Measurements from ENCODE around the gene EMP3. TPM values are rescaled to one million over a fixed set of nuclear protein-coding genes. Genes with fewer than 3 reads are reported as not detected.
"Not testable (repeated sequence)": the region's sequence is repeated elsewhere in the genome, so short reads cannot be mapped to it uniquely, and the experiment has no call there.

The EMP3 gene
- total RNA-seq, 4 donors from 2014 or later, result 48.6 to 173 (median 58.9) TPM

DNA sequence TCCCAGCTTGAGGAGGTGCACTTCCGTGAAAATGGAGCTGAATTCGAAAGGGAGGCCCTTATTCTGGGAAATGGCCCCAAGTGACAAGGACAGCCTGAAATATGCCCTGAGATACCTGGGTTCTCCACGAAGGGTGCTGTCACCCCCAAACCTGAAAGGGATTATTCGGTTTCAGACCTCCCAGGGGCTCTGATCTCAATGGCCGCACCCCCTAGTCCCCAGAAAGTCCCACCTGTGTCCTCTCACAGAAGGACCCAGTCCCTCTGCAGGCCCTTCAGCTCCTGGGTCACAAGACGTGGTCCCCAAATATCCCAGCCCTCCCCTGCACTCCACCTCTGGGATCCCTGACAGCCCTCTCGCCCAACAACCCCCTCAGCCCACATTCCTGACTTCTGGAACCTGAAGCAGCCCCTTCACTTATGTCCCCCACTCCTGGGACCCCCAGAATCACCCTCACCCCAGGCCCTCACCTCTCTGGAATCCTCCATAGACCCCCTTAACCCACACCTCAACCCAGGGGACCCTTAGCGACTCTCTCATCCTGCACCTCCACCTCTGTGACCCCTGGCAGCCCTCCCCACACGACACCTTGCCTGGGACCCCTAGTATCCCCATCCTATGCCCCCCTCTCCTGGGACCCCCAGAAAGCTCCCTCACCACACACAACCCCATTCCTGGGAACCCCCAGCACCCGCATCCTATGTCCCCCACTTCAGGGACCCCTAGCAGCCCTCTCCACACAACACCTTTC lies 39.4 kb downstream of the EMP3 start:
- DNase-seq (ENCODE audit: low spot score), result no peak
- ATAC-seq (ENCODE audit: low FRiP score), result no peak
- no peak for TF ChIP-seq CTCF (IDR thresholded peaks at IDR 0.05)

DNA sequence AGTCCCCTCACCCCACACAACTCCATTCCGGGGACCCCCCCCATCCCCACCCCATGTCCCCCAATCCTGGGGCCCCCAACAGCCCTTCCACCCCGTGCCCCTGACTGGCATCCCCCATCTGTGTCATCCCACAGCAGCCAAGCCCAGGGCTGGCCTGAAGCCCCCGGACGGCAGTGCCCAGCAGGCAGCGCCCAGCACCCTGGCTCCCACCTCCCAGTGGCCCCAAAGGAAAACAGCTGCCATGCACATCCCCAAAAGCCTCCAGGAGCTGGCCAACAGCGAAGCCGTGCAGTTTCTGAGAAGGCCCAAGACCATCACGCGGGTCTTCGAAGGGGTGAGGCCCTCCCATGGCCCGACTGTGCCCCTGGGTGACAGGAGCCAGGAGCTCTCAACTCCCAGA lies 40.2 kb downstream of the EMP3 start:
- DNase-seq (ENCODE audit: low spot score) (no peak), ATAC-seq (ENCODE audit: low FRiP score) (no peak)
- no peak for TF ChIP-seq CTCF (IDR thresholded peaks at IDR 0.05)

- no peak for TF ChIP-seq CTCF (IDR thresholded peaks at IDR 0.05)
- no peak for ATAC-seq (ENCODE audit: low FRiP score)
- DNase-seq (ENCODE audit: low spot score), result no peak
These were observed 42.5 kb downstream of the EMP3 start for GRCh38 chr19:48367855-48368254.

GRCh38 chr19:48368936-48369335 lies 43.6 kb downstream of the EMP3 start:
- no peak for TF ChIP-seq CTCF (IDR thresholded peaks at IDR 0.05)
- DNase-seq (ENCODE audit: low spot score) (no peak), ATAC-seq (ENCODE audit: low FRiP score) (no peak)

DNA sequence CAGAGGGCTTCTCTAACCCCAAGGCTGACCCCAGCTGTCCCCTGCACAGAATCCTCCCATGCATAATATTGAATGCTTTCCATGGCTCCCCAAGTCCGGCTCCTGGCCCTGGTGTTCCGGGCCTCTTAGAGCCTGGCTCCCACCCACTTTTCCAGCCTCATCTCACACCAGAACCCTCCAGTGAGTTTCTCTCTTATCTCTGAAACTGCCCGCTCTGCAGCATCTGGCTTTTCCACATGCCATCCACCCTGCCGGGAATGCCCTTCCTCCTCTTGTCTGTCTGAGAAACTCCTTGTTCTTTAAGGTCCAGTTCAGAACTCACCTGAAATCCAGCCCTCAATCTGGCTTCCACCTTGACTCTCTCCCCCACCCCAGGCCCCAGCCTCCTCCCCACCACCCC lies 45.6 kb downstream of the EMP3 start:
- no peak for ATAC-seq (ENCODE audit: low FRiP score)
- DNase-seq (ENCODE audit: low spot score), result no peak
- no peak for TF ChIP-seq CTCF (IDR thresholded peaks at IDR 0.05)

- ATAC-seq (ENCODE audit: low FRiP score), result no peak
- no peak for TF ChIP-seq CTCF (IDR thresholded peaks at IDR 0.05)
- DNase-seq (ENCODE audit: low spot score), result no peak
These were observed 46.0 kb downstream of the EMP3 start for GRCh38 chr19:48371367-48371766.

DNA sequence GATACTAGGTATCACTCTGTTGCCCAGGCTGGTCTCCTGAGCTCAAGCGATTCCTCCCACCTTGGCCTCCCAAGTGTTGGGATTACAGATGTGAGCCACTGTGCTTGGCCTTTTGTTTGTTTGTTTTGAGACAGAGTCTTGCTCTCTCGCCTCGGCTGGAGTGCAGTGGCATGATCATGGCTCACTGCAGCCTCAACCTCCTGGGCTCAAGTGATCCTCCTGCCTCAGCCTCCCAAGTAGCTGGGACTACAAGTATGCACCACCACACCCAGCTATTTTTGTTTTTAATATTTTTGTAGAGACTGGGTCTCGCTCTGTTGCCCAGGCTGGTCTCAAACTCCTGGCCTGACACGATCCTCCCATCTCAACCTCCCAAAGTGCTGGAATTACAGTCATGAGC lies 46.4 kb downstream of the EMP3 start:
- not testable (repeated sequence) for DNase-seq (ENCODE audit: low spot score); ATAC-seq (ENCODE audit: low FRiP score)

All from omental fat pad (tissue), 4 donors.